ENCODE data around the gene PRKAB1.
A peak's percentile ranks its signal among the peaks of the same experiment; 100 is the strongest.

The PRKAB1 gene

DNA sequence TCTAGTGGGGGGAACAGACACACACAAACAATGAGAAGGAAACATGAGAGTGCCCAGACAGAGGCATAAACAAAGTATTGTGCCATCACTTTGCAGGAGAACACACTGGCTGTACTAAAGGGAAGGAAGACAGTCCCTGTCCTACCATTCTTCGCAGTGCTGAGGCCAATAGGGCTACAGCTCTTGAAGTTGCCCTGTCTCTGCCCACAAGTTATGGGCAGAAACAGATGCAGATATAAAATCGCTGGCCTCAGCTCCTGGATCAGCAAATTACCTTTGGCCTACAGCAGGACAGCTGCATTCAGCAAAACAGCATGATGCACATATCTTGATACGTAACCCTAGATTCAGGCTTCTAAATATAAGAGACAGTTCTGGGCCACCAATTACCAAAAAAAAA, 23.0 kb upstream of the PRKAB1 start:
- DNase-seq (ENCODE audit: low spot score), result no peak
- H2BK12ac ChIP-seq (ENCODE audit: low read length), result no peak overlapping the region
- H2BK120ac ChIP-seq (ENCODE audit: low read depth, low read length), result no peak overlapping the region
- H3K9ac ChIP-seq (ENCODE audit: low read depth, low read length, poor library complexity), result no peak overlapping the region
- H3K27me3 ChIP-seq (ENCODE audit: control insufficient read depth in 3 of 3, insufficient read depth in 3 of 3, low read depth in 1 of 3, low read length in 3 of 3), result no peaks in the 10 kb centered on the region
- peak overlapping the region; percentile 74 for H4K8ac ChIP-seq (ENCODE audit: low read depth, low read length)
- no peaks in the 10 kb centered on the region for H3K79me1 ChIP-seq (ENCODE audit: low read depth, low read length)
- no peak overlapping the region for H2BK15ac ChIP-seq (ENCODE audit: low read length)
- WGBS, 2 donors (ENCODE audit: extremely low coverage in 2 of 2, insufficient read length in 2 of 2, insufficient replicate concordance in 1 of 2), result no CpG with 5 or more reads among the region's 3 CpGs
- no peak overlapping the region for H3K4me3 ChIP-seq (ENCODE audit: low read length in 2 of 2)
- H3K4ac ChIP-seq (ENCODE audit: low read length), result no peak overlapping the region
- no peak overlapping the region for H2BK5ac ChIP-seq (ENCODE audit: low read length)
- H3K14ac ChIP-seq (ENCODE audit: low read length), result no peak overlapping the region
- H3K18ac ChIP-seq (ENCODE audit: low read length), result no peak overlapping the region
- no peaks in the 10 kb centered on the region for H3K4me1 ChIP-seq (ENCODE audit: control insufficient read depth in 2 of 2, insufficient read depth in 1 of 2, low read depth in 1 of 2, low read length in 2 of 2)
- no peak overlapping the region for H3K4me2 ChIP-seq (ENCODE audit: insufficient read depth, low read length, poor library complexity, severe bottlenecking)
- H2AK5ac ChIP-seq (ENCODE audit: low read depth, low read length), result no peak overlapping the region
- H3K23ac ChIP-seq (ENCODE audit: low read depth, low read length, poor library complexity), result no peak overlapping the region
- no peaks in the 10 kb centered on the region for H3K9me3 ChIP-seq (replicated peaks in 1 of 2; ENCODE audit: control insufficient read depth in 2 of 2, insufficient read depth in 1 of 2, low read depth in 1 of 2, low read length in 2 of 2)
- no peak overlapping the region for H2AFZ ChIP-seq (ENCODE audit: low read length)
- H4K91ac ChIP-seq (ENCODE audit: low read depth, low read length, poor library complexity), result no peak overlapping the region
- no peak overlapping the region for H3K27ac ChIP-seq (replicated peaks; ENCODE audit: low read length)
- no peaks in the 10 kb centered on the region for H3K36me3 ChIP-seq (replicated peaks in 1 of 2; ENCODE audit: control insufficient read depth in 2 of 2, insufficient read depth in 2 of 2, low read length in 2 of 2)

GRCh38 chr12:119645535-119646059, 22.3 kb upstream of the PRKAB1 start:
- no peak overlapping the region for H3K27ac ChIP-seq (replicated peaks; ENCODE audit: low read length)
- H2BK12ac ChIP-seq (ENCODE audit: low read length), result no peak overlapping the region
- no peak overlapping the region for H2BK15ac ChIP-seq (ENCODE audit: low read length)
- no peaks in the 10 kb centered on the region for H3K9me3 ChIP-seq (replicated peaks in 1 of 2; ENCODE audit: control insufficient read depth in 2 of 2, insufficient read depth in 1 of 2, low read depth in 1 of 2, low read length in 2 of 2)
- peak overlapping the region; percentile 67 for H3K14ac ChIP-seq (ENCODE audit: low read length)
- no peak overlapping the region for H3K23ac ChIP-seq (ENCODE audit: low read depth, low read length, poor library complexity)
- H2AFZ ChIP-seq (ENCODE audit: low read length), result no peak overlapping the region
- no peak for DNase-seq (ENCODE audit: low spot score)
- H3K4me3 ChIP-seq (ENCODE audit: low read length in 2 of 2), result no peak overlapping the region
- H3K4me2 ChIP-seq (ENCODE audit: insufficient read depth, low read length, poor library complexity, severe bottlenecking), result no peak overlapping the region
- H3K4ac ChIP-seq (ENCODE audit: low read length), result no peak overlapping the region
- H3K79me1 ChIP-seq (ENCODE audit: low read depth, low read length), result no peaks in the 10 kb centered on the region
- H4K8ac ChIP-seq (ENCODE audit: low read depth, low read length), result peak overlapping the region; percentile 24
- H4K91ac ChIP-seq (ENCODE audit: low read depth, low read length, poor library complexity), result no peak overlapping the region
- H3K4me1 ChIP-seq (ENCODE audit: control insufficient read depth in 2 of 2, insufficient read depth in 1 of 2, low read depth in 1 of 2, low read length in 2 of 2), result no peaks in the 10 kb centered on the region
- no CpG with 5 or more reads among the region's 7 CpGs for WGBS, 2 donors (ENCODE audit: extremely low coverage in 2 of 2, insufficient read length in 2 of 2, insufficient replicate concordance in 1 of 2)
- H2BK5ac ChIP-seq (ENCODE audit: low read length), result no peak overlapping the region
- H3K9ac ChIP-seq (ENCODE audit: low read depth, low read length, poor library complexity), result no peak overlapping the region
- H3K18ac ChIP-seq (ENCODE audit: low read length), result no peak overlapping the region
- H2BK120ac ChIP-seq (ENCODE audit: low read depth, low read length), result no peak overlapping the region
- no peaks in the 10 kb centered on the region for H3K36me3 ChIP-seq (replicated peaks in 1 of 2; ENCODE audit: control insufficient read depth in 2 of 2, insufficient read depth in 2 of 2, low read length in 2 of 2)
- H3K27me3 ChIP-seq (ENCODE audit: control insufficient read depth in 3 of 3, insufficient read depth in 3 of 3, low read depth in 1 of 3, low read length in 3 of 3), result no peaks in the 10 kb centered on the region
- H2AK5ac ChIP-seq (ENCODE audit: low read depth, low read length), result no peak overlapping the region

DNA sequence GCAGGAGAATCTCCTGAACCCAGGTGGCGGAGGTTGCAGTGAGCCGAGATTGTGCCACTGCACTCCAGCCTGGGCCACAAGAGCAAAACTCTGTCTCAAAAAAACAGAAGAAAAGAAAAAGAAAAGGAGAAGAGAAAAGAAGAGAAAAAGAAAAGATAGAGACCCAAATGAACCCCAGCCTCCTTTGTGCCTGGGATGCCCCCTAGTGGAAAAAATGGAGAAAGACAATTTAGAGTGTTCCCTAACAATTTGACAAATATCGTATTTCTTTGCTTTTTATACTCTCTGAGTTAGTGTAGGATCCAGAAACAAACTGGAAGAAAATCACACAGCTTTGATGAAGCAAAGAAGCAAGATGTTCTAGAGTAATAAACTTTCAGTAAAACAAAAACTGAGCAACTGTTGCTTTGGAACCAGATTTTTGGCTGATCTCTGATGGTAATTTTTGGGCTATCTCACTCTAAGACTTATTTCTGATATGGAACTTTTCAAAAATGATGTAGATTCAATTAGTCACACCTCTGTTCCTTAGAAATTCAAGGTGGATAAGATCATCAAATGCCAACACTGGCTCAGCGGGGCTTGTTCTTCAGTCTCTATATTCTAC, 18.6 kb upstream of the PRKAB1 start:
- Histone ChIP-seq H3K23ac (ENCODE audit: low read depth, low read length, poor library complexity) (no peak overlapping the region), H2BK12ac (ENCODE audit: low read length) (no peak overlapping the region), H3K9me3 (replicated peaks in 1 of 2; ENCODE audit: control insufficient read depth in 2 of 2, insufficient read depth in 1 of 2, low read depth in 1 of 2, low read length in 2 of 2) (no peaks in the 10 kb centered on the region), H2BK15ac (ENCODE audit: low read length) (no peak overlapping the region), H3K9ac (ENCODE audit: low read depth, low read length, poor library complexity) (no peak overlapping the region), H2BK120ac (ENCODE audit: low read depth, low read length) (no peak overlapping the region), H4K8ac (ENCODE audit: low read depth, low read length) (no peak overlapping the region), H3K14ac (ENCODE audit: low read length) (no peak overlapping the region), H3K4me2 (ENCODE audit: insufficient read depth, low read length, poor library complexity, severe bottlenecking) (no peak overlapping the region), H3K18ac (ENCODE audit: low read length) (no peak overlapping the region), H2AK5ac (ENCODE audit: low read depth, low read length) (no peak overlapping the region), H2BK5ac (ENCODE audit: low read length) (no peak overlapping the region), H3K4me3 (ENCODE audit: low read length in 2 of 2) (no peak overlapping the region), H3K4ac (ENCODE audit: low read length) (no peak overlapping the region), H3K36me3 (replicated peaks in 1 of 2; ENCODE audit: control insufficient read depth in 2 of 2, insufficient read depth in 2 of 2, low read length in 2 of 2) (no peaks in the 10 kb centered on the region), H2AFZ (ENCODE audit: low read length) (peak overlapping the region; percentile 17), H3K27me3 (ENCODE audit: control insufficient read depth in 3 of 3, insufficient read depth in 3 of 3, low read depth in 1 of 3, low read length in 3 of 3) (no peaks in the 10 kb centered on the region), H3K79me1 (ENCODE audit: low read depth, low read length) (no peaks in the 10 kb centered on the region), H4K91ac (ENCODE audit: low read depth, low read length, poor library complexity) (no peak overlapping the region), H3K4me1 (ENCODE audit: control insufficient read depth in 2 of 2, insufficient read depth in 1 of 2, low read depth in 1 of 2, low read length in 2 of 2) (no peaks in the 10 kb centered on the region), H3K27ac (replicated peaks; ENCODE audit: low read length) (no peak overlapping the region)
- DNase-seq (ENCODE audit: low spot score), result peak; percentile 8
- no CpG with 5 or more reads among the region's 4 CpGs for WGBS, 2 donors (ENCODE audit: extremely low coverage in 2 of 2, insufficient read length in 2 of 2, insufficient replicate concordance in 1 of 2)

GRCh38 chr12:119652665-119653064, 15.3 kb upstream of the PRKAB1 start:
- Histone ChIP-seq H2BK5ac (ENCODE audit: low read length) (no peak overlapping the region), H3K36me3 (replicated peaks in 1 of 2; ENCODE audit: control insufficient read depth in 2 of 2, insufficient read depth in 2 of 2, low read length in 2 of 2) (no peaks in the 10 kb centered on the region), H3K4ac (ENCODE audit: low read length) (no peak overlapping the region), H2AK5ac (ENCODE audit: low read depth, low read length) (no peak overlapping the region), H2AFZ (ENCODE audit: low read length) (no peak overlapping the region), H4K91ac (ENCODE audit: low read depth, low read length, poor library complexity) (no peak overlapping the region), H4K8ac (ENCODE audit: low read depth, low read length) (no peak overlapping the region), H3K18ac (ENCODE audit: low read length) (no peak overlapping the region), H3K79me1 (ENCODE audit: low read depth, low read length) (no peaks in the 10 kb centered on the region), H3K27me3 (ENCODE audit: control insufficient read depth in 3 of 3, insufficient read depth in 3 of 3, low read depth in 1 of 3, low read length in 3 of 3) (no peaks in the 10 kb centered on the region), H3K9me3 (replicated peaks in 1 of 2; ENCODE audit: control insufficient read depth in 2 of 2, insufficient read depth in 1 of 2, low read depth in 1 of 2, low read length in 2 of 2) (peaks cover 0 to 2% of the 10 kb centered on the region in 2 donors), H3K14ac (ENCODE audit: low read length) (no peak overlapping the region), H2BK15ac (ENCODE audit: low read length) (no peak overlapping the region), H3K23ac (ENCODE audit: low read depth, low read length, poor library complexity) (no peak overlapping the region), H3K4me3 (ENCODE audit: low read length in 2 of 2) (no peak overlapping the region), H3K27ac (replicated peaks; ENCODE audit: low read length) (no peak overlapping the region), H3K9ac (ENCODE audit: low read depth, low read length, poor library complexity) (no peak overlapping the region), H2BK12ac (ENCODE audit: low read length) (no peak overlapping the region), H2BK120ac (ENCODE audit: low read depth, low read length) (no peak overlapping the region), H3K4me2 (ENCODE audit: insufficient read depth, low read length, poor library complexity, severe bottlenecking) (no peak overlapping the region), H3K4me1 (ENCODE audit: control insufficient read depth in 2 of 2, insufficient read depth in 1 of 2, low read depth in 1 of 2, low read length in 2 of 2) (no peaks in the 10 kb centered on the region)
- DNase-seq (ENCODE audit: low spot score), result no peak
- WGBS, 2 donors (ENCODE audit: extremely low coverage in 2 of 2, insufficient read length in 2 of 2, insufficient replicate concordance in 1 of 2), result no CpG with 5 or more reads among the region's 3 CpGs

Measured in neuronal stem cell (in vitro differentiated cells).